ENCODE data around the gene ANO8.
"Not testable (repeated sequence)": the region's sequence is repeated elsewhere in the genome, so short reads cannot be mapped to it uniquely, and the experiment has no call there.

The ANO8 gene, protein sequence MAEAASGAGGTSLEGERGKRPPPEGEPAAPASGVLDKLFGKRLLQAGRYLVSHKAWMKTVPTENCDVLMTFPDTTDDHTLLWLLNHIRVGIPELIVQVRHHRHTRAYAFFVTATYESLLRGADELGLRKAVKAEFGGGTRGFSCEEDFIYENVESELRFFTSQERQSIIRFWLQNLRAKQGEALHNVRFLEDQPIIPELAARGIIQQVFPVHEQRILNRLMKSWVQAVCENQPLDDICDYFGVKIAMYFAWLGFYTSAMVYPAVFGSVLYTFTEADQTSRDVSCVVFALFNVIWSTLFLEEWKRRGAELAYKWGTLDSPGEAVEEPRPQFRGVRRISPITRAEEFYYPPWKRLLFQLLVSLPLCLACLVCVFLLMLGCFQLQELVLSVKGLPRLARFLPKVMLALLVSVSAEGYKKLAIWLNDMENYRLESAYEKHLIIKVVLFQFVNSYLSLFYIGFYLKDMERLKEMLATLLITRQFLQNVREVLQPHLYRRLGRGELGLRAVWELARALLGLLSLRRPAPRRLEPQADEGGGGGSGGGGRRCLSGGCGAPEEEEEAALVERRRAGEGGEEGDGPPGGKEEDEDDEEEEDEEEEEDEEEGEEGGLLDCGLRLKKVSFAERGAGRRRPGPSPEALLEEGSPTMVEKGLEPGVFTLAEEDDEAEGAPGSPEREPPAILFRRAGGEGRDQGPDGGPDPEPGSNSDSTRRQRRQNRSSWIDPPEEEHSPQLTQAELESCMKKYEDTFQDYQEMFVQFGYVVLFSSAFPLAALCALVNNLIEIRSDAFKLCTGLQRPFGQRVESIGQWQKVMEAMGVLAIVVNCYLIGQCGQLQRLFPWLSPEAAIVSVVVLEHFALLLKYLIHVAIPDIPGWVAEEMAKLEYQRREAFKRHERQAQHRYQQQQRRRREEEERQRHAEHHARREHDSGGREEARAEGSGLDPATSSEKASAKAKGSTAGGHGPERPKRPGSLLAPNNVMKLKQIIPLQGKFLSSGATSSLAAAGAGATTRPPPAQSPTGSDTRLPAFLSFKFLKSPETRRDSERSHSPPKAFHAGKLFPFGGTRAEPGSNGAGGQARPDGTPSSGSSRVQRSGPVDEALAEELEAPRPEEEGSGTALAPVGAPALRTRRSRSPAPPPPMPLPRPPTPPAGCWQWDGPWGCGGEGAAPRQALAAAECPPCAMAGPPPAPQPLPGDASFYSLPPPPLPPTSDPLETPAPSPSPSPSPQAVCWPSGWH

GRCh38 chr19:17334414-17335409, at the start of gene ANO8:
ANO8 (minus strand) TSS chr19:17334855; CDS start chr19:17334670, 185 bp downstream.
- DNase-seq (ENCODE audit: low read depth, low spot score) = peak; percentile 94

- DNase-seq (ENCODE audit: low read depth, low spot score) = no peak
Measured at GRCh38 chr19:17380426-17381138, 45.9 kb upstream of the ANO8 start.

DNA sequence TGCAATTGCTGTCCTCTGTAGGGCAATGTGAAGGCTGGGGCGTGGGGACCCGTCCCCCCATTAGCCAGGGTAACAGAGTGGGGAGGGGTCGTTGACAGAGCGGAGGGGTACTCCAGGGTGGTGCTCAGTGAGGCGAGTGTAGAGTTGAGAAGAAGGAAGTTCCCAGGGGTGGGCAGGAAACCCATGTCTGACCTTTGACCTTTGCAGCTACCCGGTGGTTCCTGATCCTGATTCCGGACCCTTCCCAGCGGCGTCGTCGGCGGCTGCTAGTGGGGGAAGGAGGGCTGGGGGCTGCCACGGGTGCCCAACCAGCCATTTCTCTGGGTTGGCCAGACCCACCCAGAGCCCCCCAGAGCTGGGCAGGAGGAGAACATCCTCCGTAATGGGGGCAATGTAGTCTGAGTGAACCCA, 44.6 kb upstream of the ANO8 start:
- no peak for DNase-seq (ENCODE audit: low read depth, low spot score)

- DNase-seq (ENCODE audit: low read depth, low spot score) = no peak
Measured at GRCh38 chr19:17378271-17378670, 43.6 kb upstream of the ANO8 start.

DNA sequence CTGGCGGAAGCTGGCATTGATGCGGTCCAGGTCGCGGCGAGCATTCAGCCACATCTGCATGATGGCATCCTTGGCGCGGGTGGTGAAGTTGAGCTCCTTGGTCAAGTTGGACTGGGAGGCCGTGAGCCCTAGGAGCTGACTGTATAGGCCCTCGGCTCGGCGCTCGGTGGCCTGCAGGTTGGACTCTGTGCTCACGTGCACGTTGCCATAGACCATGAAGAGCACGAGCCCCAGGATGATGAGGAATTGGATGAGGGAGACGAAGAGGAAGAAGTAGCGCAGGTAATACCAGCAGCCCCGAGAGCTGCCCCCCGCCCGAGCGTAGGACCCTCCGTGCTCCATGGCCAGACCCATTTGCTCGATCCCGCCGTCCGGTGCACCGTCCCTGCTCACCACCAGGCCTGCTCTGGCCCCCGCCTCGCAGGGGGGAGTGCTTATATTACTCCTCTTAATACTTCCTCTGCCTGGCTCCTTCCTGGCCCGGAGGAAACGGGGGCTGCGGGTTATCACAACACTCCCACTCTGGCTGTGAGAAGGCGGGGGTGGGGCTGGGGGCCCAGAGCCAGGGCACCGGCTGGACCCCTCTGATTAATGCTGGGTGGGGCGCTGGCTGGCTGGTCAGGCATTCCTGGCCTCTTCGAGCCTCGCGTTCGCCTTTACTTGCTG, 42.4 kb upstream of the ANO8 start, which contains the start of gene PLVAP:
PLVAP (minus strand) TSS at position 408 of the 666 bp plus-strand sequence; CDS start at position 354, 54 bp downstream.
- DNase-seq (ENCODE audit: low read depth, low spot score) = no peak

DNA sequence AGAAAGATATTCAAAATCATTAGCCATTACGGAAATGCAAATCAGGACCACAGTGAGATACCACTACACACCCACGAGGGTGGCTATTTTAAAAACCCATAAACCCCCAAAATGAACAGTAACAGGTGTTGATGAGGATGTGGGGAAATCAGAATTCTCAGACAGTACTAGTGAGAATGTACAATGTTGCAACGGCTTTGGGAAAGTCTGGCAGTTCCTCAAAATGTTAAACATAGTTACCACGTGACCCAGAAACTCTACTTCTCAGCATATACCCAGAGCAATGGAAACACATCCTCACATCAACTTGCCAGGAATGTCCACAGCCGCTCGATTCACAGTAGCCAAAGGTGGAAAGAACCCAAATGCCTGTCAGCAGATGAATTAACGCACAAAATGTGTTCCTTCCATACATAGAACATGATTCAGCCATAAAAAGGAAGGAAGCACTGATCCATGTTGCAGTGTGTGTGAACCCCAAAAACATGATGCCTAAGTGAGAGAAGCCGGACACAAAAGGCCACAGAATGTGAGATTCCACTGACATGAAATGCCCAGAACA, 35.5 kb upstream of the ANO8 start:
- DNase-seq (ENCODE audit: low read depth, low spot score) = no peak

DNA sequence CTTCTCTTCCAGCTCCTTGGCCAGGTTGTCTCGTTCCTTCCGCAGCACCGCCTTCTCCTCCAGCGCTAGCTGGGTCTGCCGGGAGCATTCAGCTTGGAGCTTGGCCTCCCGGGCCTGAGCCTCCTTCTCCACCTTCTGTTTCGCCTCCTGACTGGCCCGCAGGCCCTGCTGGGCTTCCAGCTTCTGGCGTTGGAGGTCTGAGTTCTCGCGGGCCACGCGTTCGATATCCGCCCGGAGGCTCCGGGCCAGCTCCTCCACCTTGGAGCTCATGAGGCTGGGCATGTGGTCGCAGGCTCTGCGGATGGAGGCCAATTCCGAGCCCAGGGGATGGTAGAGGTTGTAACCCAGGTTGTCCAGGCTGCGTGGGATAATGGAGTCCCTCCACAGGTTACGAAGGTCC, 30.7 kb upstream of the ANO8 start:
- no peak for DNase-seq (ENCODE audit: low read depth, low spot score)

DNA sequence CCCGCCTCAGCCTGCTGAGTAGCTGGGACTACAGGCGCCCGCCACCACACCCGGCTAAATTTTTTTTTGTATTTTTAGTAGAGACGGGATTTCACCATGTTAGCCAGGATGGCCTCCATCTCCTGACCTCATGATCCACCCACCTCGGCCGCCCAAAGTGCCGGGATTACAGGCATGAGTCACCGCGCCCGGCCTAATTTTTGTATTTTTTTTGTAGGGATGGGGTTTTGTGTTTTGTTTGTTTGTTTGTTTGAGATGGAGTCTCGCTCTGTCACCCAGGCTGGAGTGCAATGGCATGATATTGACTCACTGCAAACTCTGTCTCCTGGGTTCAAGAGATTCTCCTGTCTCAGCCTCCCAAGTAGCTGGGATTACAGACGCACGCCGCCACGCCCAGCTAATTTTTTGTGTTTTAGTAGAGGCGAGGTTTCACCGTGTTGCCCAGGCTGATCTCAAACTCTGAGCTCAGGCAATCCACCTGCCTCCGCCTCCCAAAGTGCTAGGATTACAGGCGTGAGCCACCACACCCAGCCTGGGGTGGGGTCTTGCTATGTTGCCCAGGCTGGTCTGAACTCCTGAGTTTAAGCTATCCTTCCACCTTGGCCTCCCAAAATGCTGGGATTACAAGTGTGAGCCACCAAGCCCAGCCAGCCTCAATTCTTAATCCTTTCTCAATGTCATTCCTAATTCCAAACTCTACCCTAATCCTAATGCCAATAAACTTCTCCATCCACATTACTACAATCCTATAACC, 29.4 kb upstream of the ANO8 start:
- DNase-seq (ENCODE audit: low read depth, low spot score) = not testable (repeated sequence)

DNA sequence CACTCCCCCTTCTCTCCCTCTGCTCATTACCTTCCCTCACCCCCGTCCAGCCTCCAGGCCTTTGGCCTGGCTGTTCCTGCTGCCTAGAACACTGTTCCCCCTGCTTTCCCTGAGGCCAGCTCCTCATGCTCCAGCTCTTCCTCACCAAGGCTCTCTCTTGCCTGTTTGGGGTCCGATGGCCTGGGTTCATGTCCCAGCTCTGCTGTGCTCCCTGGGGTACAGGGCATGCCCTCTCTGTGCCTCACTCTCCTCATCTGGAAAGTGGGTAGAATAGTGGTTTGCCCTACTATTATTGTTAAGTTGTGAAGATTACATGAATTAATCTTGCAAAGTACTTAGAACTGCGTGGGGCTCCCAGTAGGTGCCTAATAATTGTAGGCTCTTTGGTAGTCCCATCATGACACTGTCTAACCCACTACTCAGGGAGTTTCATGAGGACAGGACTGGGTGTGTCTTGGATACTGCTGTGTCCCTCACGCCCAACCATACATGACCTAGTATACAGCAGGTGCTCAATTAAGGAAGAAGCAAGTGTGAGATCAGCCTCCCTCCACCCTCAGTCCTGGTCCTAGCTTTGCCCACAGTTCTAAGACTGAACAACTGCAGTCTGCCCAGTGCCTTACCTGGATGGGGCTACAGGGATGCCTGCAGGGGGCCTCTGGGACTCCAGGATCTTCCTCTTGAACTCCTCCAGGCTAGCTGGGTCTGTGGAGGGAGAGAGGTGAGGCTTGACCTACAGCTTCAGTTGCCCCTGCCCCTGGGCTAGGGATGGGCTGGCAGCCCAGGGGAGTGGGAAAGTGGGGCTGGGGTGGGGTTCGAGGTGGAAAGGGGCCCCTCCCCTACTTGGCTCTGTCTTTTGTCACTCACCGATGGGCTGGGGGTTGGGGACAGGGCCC, 25.5 kb upstream of the ANO8 start:
- DNase-seq (ENCODE audit: low read depth, low spot score) = no peak

DNA sequence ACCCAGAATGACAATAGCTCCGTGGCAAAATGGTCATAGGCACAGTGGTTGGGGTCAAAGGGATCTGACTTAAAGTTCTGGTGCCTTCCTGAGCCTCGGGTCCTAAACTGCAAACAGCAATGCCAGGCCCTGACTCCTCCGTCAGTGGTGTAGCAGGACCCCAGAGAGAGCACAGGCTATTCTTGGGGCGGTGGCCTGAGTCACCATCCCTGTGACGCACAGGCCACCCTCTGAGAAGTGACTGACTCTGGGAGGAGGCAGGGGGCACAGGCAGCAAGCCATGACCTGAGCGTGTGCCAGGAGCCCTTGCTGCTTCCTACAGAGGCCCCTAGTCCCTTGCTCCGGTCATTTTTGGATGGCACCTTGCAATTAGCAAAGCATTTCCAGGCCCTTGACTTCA, 23.7 kb upstream of the ANO8 start:
- no peak for DNase-seq (ENCODE audit: low read depth, low spot score)

DNA sequence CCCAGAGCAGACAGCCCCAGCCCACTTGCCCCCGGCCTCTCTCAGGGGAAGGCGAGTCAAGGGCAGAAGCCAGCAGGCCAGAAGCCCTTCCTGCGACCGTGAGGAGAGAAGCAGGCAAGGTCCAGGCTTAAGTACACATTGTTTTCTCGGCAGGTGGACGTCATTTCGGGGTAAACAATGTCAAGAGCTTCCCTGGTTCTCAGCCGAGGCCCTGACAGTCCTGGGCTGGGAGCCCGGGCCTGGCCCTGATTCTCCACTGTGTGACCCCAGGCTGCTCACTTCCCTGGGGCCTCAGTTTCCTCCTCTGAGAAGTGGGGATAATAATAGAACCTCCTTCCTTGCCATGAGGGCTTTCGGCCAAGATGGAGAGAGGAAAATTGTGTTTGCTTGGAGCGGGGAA, 23.1 kb upstream of the ANO8 start:
- DNase-seq (ENCODE audit: low read depth, low spot score) = no peak

- DNase-seq (ENCODE audit: low read depth, low spot score) = no peak
Measured at GRCh38 chr19:17357078-17357666, 22.5 kb upstream of the ANO8 start.

GRCh38 chr19:17353386-17353785, 18.7 kb upstream of the ANO8 start:
- DNase-seq (ENCODE audit: low read depth, low spot score) = no peak

DNA sequence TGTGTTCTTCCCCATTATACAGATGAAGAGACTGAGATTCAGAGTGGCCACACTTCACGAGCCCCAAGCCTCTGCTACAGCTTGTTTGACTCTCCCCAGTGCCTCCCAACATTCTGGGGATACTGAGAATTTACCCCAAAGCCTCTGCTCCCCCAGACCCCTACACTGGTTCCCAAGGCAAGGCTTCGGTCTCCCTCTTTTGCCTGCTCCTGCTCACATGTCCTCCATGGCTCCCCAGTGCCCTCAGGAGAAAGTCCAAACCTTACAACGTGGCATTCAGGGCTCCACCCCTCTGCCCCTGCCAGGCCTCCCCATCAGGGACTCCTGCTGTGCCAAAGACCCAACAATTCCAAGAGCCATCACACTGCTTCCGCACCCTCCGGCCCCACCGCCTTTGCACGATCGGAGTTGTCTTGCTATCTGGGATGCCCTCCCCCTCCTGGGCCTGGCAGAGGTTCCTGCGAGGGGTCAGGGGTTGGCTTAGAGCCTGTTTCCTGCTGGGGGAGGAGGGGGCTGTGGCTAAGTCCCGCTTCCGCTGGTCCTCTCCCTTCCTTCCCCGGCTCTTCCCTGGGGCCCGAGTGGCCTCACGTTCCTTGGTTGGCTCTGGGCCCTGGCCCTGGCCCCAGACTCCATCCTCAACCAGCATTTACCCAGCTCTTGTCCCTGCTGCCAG, 18.1 kb upstream of the ANO8 start:
- DNase-seq (ENCODE audit: low read depth, low spot score) = no peak

DNA sequence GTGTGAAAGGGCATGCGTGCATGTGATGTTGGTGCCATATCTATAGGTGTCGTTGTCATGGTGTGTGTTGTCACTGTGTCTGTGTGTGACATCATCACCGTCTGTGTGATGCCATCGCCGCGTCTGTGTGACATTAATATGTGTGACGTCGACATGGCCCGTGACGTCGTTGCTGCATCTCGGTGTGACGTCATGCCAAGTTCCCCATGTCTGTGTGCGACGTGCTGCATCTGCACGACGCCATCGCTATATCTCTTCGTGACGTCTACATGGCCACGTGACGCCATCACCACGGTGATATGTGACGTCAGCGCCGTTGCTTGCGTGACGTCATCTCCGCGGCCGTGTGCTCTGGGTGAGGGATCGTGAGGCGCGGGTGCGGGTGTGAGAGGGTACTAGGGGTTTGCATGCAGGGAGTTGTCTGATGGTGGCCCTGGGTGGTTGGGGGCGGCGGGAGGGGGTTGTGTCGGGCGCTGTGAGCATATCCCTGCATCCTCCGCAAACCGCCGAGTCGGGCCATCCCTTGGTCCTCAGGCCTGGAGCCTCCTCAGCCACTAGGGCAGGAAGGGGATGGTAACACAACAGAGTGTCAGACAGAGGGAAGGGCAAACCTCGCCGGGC, 17.3 kb upstream of the ANO8 start:
- no peak for DNase-seq (ENCODE audit: low read depth, low spot score)

- DNase-seq (ENCODE audit: low read depth, low spot score) = peak; percentile 56
Measured at GRCh38 chr19:17348700-17349099, 14.0 kb upstream of the ANO8 start.

Measured in smooth muscle cell of the brain vasculature (primary cell).